ENCODE data around the gene LSS.
"Not testable (repeated sequence)": the region's sequence is repeated elsewhere in the genome, so short reads cannot be mapped to it uniquely, and the experiment has no call there.

Gene LSS

GRCh38 chr21:46246345-46246744 is 17.8 kb upstream of the LSS start:
- no peak for DNase-seq (ENCODE audit: low read depth in 4 of 4, low spot score in 1 of 4)

- no peak for DNase-seq (ENCODE audit: low read depth in 4 of 4, low spot score in 1 of 4)
These were observed 16.8 kb upstream of the LSS start for GRCh38 chr21:46245213-46245915.

GRCh38 chr21:46244602-46245001 is 16.0 kb upstream of the LSS start:
- DNase-seq (ENCODE audit: low read depth in 4 of 4, low spot score in 1 of 4): no peak

- DNase-seq (ENCODE audit: low read depth in 4 of 4, low spot score in 1 of 4): no peak
These were observed 15.4 kb upstream of the LSS start for GRCh38 chr21:46243960-46244361.

GRCh38 chr21:46243325-46243724 is 14.8 kb upstream of the LSS start:
- DNase-seq (ENCODE audit: low read depth in 4 of 4, low spot score in 1 of 4): no peak

GRCh38 chr21:46241577-46241976 is 13.0 kb upstream of the LSS start:
- DNase-seq (ENCODE audit: low read depth in 4 of 4, low spot score in 1 of 4): not testable (repeated sequence)

- no peak for DNase-seq (ENCODE audit: low read depth in 4 of 4, low spot score in 1 of 4)
These were observed 11.3 kb upstream of the LSS start for GRCh38 chr21:46239817-46240325.

GRCh38 chr21:46237474-46237873 is 8.9 kb upstream of the LSS start:
- DNase-seq (ENCODE audit: low read depth in 4 of 4, low spot score in 1 of 4): no peak

- DNase-seq (ENCODE audit: low read depth in 4 of 4, low spot score in 1 of 4): no peak
These were observed 5.9 kb upstream of the LSS start for GRCh38 chr21:46234436-46234950.

GRCh38 chr21:46229923-46230260 is 1.3 kb upstream of the LSS start:
- DNase-seq (ENCODE audit: low read depth in 4 of 4, low spot score in 1 of 4): no peak

- peak in 1 of 4 experiments; percentile 25 for DNase-seq (ENCODE audit: low read depth in 4 of 4, low spot score in 1 of 4)
These were observed 754 bp upstream of the LSS start for GRCh38 chr21:46229133-46229922.

GRCh38 chr21:46227811-46228344 is 696 bp downstream of the LSS start:
- no peak for DNase-seq (ENCODE audit: low read depth in 4 of 4, low spot score in 1 of 4)

GRCh38 chr21:46226920-46227599 is 1.5 kb downstream of the LSS start:
- DNase-seq (ENCODE audit: low read depth in 4 of 4, low spot score in 1 of 4): no peak

- no peak for DNase-seq (ENCODE audit: low read depth in 4 of 4, low spot score in 1 of 4)
These were observed 2.4 kb downstream of the LSS start for GRCh38 chr21:46226146-46226545.

GRCh38 chr21:46223661-46224060 is 4.9 kb downstream of the LSS start:
- DNase-seq (ENCODE audit: low read depth in 4 of 4, low spot score in 1 of 4): not testable (repeated sequence)

- no peak for DNase-seq (ENCODE audit: low read depth in 4 of 4, low spot score in 1 of 4)
These were observed 5.4 kb downstream of the LSS start for GRCh38 chr21:46223217-46223616.

GRCh38 chr21:46222436-46223116 is 6.0 kb downstream of the LSS start:
- DNase-seq (ENCODE audit: low read depth in 4 of 4, low spot score in 1 of 4): no peak

GRCh38 chr21:46221664-46222435 is 6.7 kb downstream of the LSS start:
- no peak for DNase-seq (ENCODE audit: low read depth in 4 of 4, low spot score in 1 of 4)

- DNase-seq (ENCODE audit: low read depth in 4 of 4, low spot score in 1 of 4): no peak
These were observed 7.7 kb downstream of the LSS start for GRCh38 chr21:46220847-46221246.

- no peak for DNase-seq (ENCODE audit: low read depth in 4 of 4, low spot score in 1 of 4)
These were observed 8.2 kb downstream of the LSS start for GRCh38 chr21:46220275-46220810.
